Lower leg skin (tissue), 4 donors: Measurements from ENCODE around the gene BSG. TPM values are rescaled to one million over a fixed set of nuclear protein-coding genes. Genes with fewer than 3 reads are reported as not detected.

ENCODE experiments used
- DNase-seq, 2 donors: peaks; one replicate each; pipeline ENCODE4 v3.0.0-alpha.2; 2019; ENCODE audit warnings: low spot score in 2 of 2
- H3K4me3 ChIP-seq: fragments of 200-600 bp; sonication (generic); 2 replicates; pipeline ENCODE4 v1.5.1; 2017; ENCODE audit warnings: mild to moderate bottlenecking, low read depth; ENCODE audit not compliant: poor library complexity, severe bottlenecking
- CTCF ChIP-seq, 3 donors: fragments of 450-650 bp; IDR thresholded peaks; one replicate each; pipeline ENCODE4 v1.5.1; 2016; ENCODE audit warnings: antibody characterized with exemption in 3 of 3, mild to moderate bottlenecking in 3 of 3, moderate library complexity in 2 of 3
- POLR2A ChIP-seq, 2 donors: fragments of 450-650 bp; IDR thresholded peaks; one replicate each; pipeline ENCODE4 v1.6.1; 2016 to 2017; ENCODE audit warnings: antibody characterized with exemption in 2 of 2, mild to moderate bottlenecking in 1 of 2, moderate library complexity in 1 of 2
- WGBS, 2 donors: methylation state at CpG; one replicate each; pipeline ENCODE4 v1.1.5; 2018; 5-methylcytosine and 5-hydroxymethylcytosine counted together
- intact Hi-C: fragments of 100-400 bp; cut with DNase I; formaldehyde crosslinking; loops from one replicate; pipeline ENCODE4 v1.15.0; 2023; ENCODE audit warnings: low total_unique reads
- total RNA-seq, 4 donors: library from RNA; depleted of rRNA; stranded (reverse); fragments of >200 nt; gene quantifications; one replicate each; pipeline ENCODE4 v1.1.0, GENCODE V29; 2016

BSG gene
- total RNA-seq, 4 donors from 2014 or later, result 288 to 344 (median 307) TPM

- 82 to 87% methylated on average over 36 to 40 of the region's 40 CpGs for WGBS, 2 donors
- DNase-seq, result no peak
These were observed 33.6 kb upstream of the BSG start for GRCh38 chr19:538641-539428.

GRCh38 chr19:539429-540030 lies 32.9 kb upstream of the BSG start:
- intact Hi-C loops, result no loop called here
- WGBS, 2 donors, result 90 to 93% methylated on average over 15 to 21 of the region's 30 CpGs
- no peak overlapping the region for H3K4me3 ChIP-seq
- no peak for DNase-seq
- TF ChIP-seq CTCF (IDR thresholded peaks at IDR 0.05), result no peak
- TF ChIP-seq POLR2A (IDR thresholded peaks at IDR 0.05), result no peak

More at GRCh38 chr19:538641-539428, 33.6 kb upstream of the BSG start:
- TF ChIP-seq CTCF (IDR thresholded peaks at IDR 0.05), result no peak
- no peak for TF ChIP-seq POLR2A (IDR thresholded peaks at IDR 0.05)
- no peak overlapping the region for H3K4me3 ChIP-seq
- intact Hi-C loops, result no loop called here

DNA sequence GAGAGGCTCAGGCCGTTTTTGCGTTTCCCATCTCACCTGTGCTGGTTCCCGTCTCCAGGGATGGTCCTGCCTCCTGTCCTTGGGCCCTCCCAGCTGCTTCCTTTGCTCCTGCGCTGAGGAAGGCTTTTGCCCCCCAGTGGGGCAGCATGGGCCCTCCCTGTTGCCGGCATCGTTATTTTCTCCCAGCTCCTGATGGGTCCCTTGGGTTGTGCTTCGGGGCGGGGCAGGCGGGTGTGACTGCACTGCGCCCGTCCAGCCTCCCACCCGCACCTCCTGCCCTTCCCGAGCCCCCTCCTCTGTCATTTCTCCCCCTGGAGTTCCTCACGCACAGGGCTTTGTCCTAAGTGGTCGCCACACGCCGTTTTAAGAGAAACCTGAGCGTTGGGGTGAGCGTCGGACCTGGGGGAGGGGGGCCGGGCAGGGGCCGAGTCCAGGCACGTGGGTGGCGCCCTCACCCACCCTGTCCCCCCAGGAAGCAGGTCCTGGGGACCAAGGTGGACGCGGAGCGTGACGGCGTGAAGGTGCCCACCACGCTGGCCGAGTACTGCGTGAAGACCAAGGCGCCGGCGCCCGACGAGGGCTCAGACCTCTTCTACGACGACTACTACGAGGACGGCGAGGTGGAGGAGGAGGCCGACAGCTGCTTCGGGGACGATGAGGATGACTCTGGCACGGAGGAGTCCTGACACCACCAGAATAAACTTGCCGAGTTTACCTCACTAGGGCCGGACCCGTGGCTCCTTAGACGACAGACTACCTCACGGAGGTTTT lies 31.3 kb upstream of the BSG start:
- intact Hi-C loops, result no loop called here
- no peak for TF ChIP-seq POLR2A (IDR thresholded peaks at IDR 0.05)
- no peak for TF ChIP-seq CTCF (IDR thresholded peaks at IDR 0.05)
- 91 to 94% methylated on average over 51 of the region's 51 CpGs for WGBS, 2 donors
- no peak for DNase-seq
- no peak overlapping the region for H3K4me3 ChIP-seq

GRCh38 chr19:541699-542098 lies 30.7 kb upstream of the BSG start:
- intact Hi-C loops, result no loop called here
- no peak for DNase-seq
- no peak overlapping the region for H3K4me3 ChIP-seq
- WGBS, 2 donors, result 89 to 92% methylated on average over 26 of the region's 26 CpGs
- TF ChIP-seq CTCF (IDR thresholded peaks at IDR 0.05), result no peak
- TF ChIP-seq POLR2A (IDR thresholded peaks at IDR 0.05), result no peak

DNA sequence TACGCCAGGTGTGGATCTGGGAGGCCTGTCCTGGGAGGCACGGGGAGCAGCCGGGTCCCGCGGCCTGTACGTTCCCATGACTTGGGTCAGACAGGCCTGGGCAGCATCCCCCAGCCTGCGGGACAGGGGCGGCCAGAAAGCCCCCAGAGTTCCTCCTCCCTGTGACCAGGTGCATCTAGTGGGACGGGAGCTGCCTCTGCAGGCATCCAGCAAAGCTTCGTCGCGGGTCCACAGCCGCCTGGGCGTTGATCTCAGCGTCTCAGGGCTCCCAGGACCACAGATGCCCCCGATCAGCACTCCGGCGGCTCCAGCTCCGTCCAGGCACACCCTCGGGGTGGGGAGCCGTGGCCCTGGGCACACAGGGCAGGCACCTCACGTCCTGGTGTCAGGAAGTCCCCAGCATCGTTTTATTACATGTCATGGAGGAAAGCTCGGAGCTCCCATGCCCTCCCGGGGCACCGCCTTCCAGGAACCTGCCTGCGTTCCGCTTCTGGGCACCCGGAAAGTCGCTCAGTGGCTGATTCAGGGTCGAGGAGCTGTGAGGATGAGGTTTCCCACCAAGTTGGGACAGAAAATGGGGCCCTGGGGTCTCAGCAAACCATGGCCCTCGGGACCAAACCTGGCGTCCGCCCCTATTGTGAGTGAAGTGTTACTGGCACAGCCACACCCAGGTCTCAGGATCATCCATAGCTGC lies 30.1 kb upstream of the BSG start:
- H3K4me3 ChIP-seq, result no peak overlapping the region
- WGBS, 2 donors, result 83 to 88% methylated on average over 31 to 34 of the region's 34 CpGs
- intact Hi-C loops, result no loop called here
- DNase-seq, result no peak
- TF ChIP-seq POLR2A (IDR thresholded peaks at IDR 0.05), result no peak
- no peak for TF ChIP-seq CTCF (IDR thresholded peaks at IDR 0.05)
